Activated CD4-positive, alpha-beta T cell treated with anti-CD3 and anti-CD28 coated beads, Interleukin-2, amount 10 ng/mL, durations not matched to agents 7 days and 5 days (primary cell): ENCODE measurements around the gene HDGF. TPM values are rescaled to one million over a fixed set of nuclear protein-coding genes. Genes with fewer than 3 reads are reported as not detected.
"Not testable (repeated sequence)": the region's sequence is repeated elsewhere in the genome, so short reads cannot be mapped to it uniquely, and the experiment has no call there.

Experiments used
- CTCF ChIA-PET: fragments of 350-600 bp; sonication (Branson Sonifier 250); formaldehyde crosslinking; loops from one replicate; lab custom pipeline; 2021; ENCODE audit warnings: antibody characterized with exemption; lab: Charles Lee
- POLR2A ChIA-PET: fragments of 350-600 bp; sonication (Branson Sonifier 250); formaldehyde crosslinking; loops from one replicate; lab custom pipeline; 2021; ENCODE audit warnings: antibody characterized with exemption; lab: Charles Lee
- DNase-seq: peaks from one replicate; pipeline ENCODE4 v3.0.0-alpha.2; 2020
- H3K27ac Mint-ChIP-seq: one replicate; pipeline ENCODE4 v1.8.0; 2021; ENCODE audit warnings: mild to moderate bottlenecking, moderate library complexity, mixed read lengths
- H3K27me3 Mint-ChIP-seq: one replicate; pipeline ENCODE4 v1.8.0; 2021; ENCODE audit warnings: mixed read lengths
- H3K36me3 Mint-ChIP-seq: one replicate; pipeline ENCODE4 v1.8.0; 2021; ENCODE audit warnings: low read depth, mixed read lengths
- H3K4me1 Mint-ChIP-seq: one replicate; pipeline ENCODE4 v1.8.0; 2021; ENCODE audit warnings: mixed read lengths
- H3K4me3 Mint-ChIP-seq: one replicate; pipeline ENCODE4 v1.8.0; 2021; ENCODE audit warnings: mild to moderate bottlenecking, moderate library complexity, mixed read lengths
- H3K9me3 Mint-ChIP-seq: one replicate; pipeline ENCODE4 v1.8.0; 2021; ENCODE audit warnings: mixed read lengths
- total RNA-seq, 2 experiments: library from RNA; stranded (reverse); gene quantifications; one replicate each; pipeline ENCODE4 v1.2.3, GENCODE V29; 2021

HDGF gene
- total RNA-seq, 2 experiments from 2014 or later, result 288 to 301 TPM

GRCh38 chr1:156765666-156766065 is 14.2 kb upstream of the HDGF start:
- ChIA-PET CTCF (interaction anchor here (0.8 to 4.6 kb wide), 4 partner anchors 9 to 94 kb away, joined by 3 to 31 read pairs (median 4); no protein-coding TSS in a partner anchor), POLR2A (no interaction called here)
- Mint-ChIP-seq H3K27me3 (no peaks in the 10 kb centered on the region), H3K4me3 (no peak overlapping the region), H3K4me1 (peaks cover 30% of the 10 kb centered on the region), H3K9me3 (no peaks in the 10 kb centered on the region), H3K36me3 (peaks cover 16% of the 10 kb centered on the region), H3K27ac (no peak overlapping the region)
- DNase-seq, result no peak

GRCh38 chr1:156765136-156765535 is 13.7 kb upstream of the HDGF start:
- CTCF ChIA-PET, result interaction anchor here (1.3 to 4.6 kb wide), 3 partner anchors 9 to 95 kb away, joined by 3 to 31 read pairs (median 5); no protein-coding TSS in a partner anchor
- H3K4me1 Mint-ChIP-seq, result peaks cover 26% of the 10 kb centered on the region
- DNase-seq, H3K9me3 Mint-ChIP-seq, H3K27ac Mint-ChIP-seq, H3K27me3 Mint-ChIP-seq, POLR2A ChIA-PET, H3K4me3 Mint-ChIP-seq: not testable (repeated sequence)
- peaks cover 14% of the 10 kb centered on the region for H3K36me3 Mint-ChIP-seq

- Mint-ChIP-seq H3K9me3 (no peaks in the 10 kb centered on the region), H3K27me3 (no peaks in the 10 kb centered on the region), H3K36me3 (no peaks in the 10 kb centered on the region), H3K27ac (no peak overlapping the region), H3K4me1 (peaks cover 2% of the 10 kb centered on the region), H3K4me3 (no peak overlapping the region)
- CTCF ChIA-PET, result interaction anchor here (0.6 to 1.1 kb wide), 4 partner anchors 9 to 425 kb away, joined by 3 to 6 read pairs (median 4); partner anchors contain the start of genes HDGF and METTL25B
- POLR2A ChIA-PET, result interaction anchor here (0.6 kb wide), 1 partner anchor 9 kb away, joined by 3 read pairs; the partner anchor contains the start of gene HDGF
- no peak for DNase-seq
Observed at GRCh38 chr1:156760796-156761104, 9.3 kb upstream of the HDGF start.

GRCh38 chr1:156760092-156760795 is 8.8 kb upstream of the HDGF start:
- Mint-ChIP-seq H3K4me3 (no peak overlapping the region), H3K36me3 (no peaks in the 10 kb centered on the region)
- CTCF ChIA-PET, result interaction anchor here (0.6 to 1.1 kb wide), 4 partner anchors 8 to 424 kb away, joined by 3 to 6 read pairs (median 4); partner anchors contain the start of genes HDGF and METTL25B

GRCh38 chr1:156757572-156758253 is 6.2 kb upstream of the HDGF start:
- H3K27ac Mint-ChIP-seq, H3K27me3 Mint-ChIP-seq, POLR2A ChIA-PET, H3K36me3 Mint-ChIP-seq, DNase-seq, H3K4me3 Mint-ChIP-seq, H3K9me3 Mint-ChIP-seq: not testable (repeated sequence)
- peaks cover 14% of the 10 kb centered on the region for H3K4me1 Mint-ChIP-seq
- CTCF ChIA-PET, result interaction anchor here (1.7 kb wide), 1 partner anchor 51 kb away, joined by 3 read pairs; no protein-coding TSS in a partner anchor

More at GRCh38 chr1:156760092-156760795, 8.8 kb upstream of the HDGF start:
- POLR2A ChIA-PET, result interaction anchor here (0.6 kb wide), 1 partner anchor 9 kb away, joined by 3 read pairs; the partner anchor contains the start of gene HDGF
- Mint-ChIP-seq H3K27me3 (no peaks in the 10 kb centered on the region), H3K9me3 (no peaks in the 10 kb centered on the region), H3K27ac (no peak overlapping the region), H3K4me1 (no peaks in the 10 kb centered on the region)
- DNase-seq, result no peak

- no peak overlapping the region for H3K27ac Mint-ChIP-seq
- peaks cover 16% of the 10 kb centered on the region for H3K4me1 Mint-ChIP-seq
- DNase-seq, result no peak
- ChIA-PET CTCF (interaction anchor here (0.9 to 2.1 kb wide), 8 partner anchors 9 to 104 kb away, joined by 3 to 9 read pairs (median 5); partner anchors contain the start of genes MRPL24, NTRK1 and PRCC), POLR2A (no interaction called here)
- H3K36me3 Mint-ChIP-seq, result peaks cover 8% of the 10 kb centered on the region
- H3K27me3 Mint-ChIP-seq, result no peaks in the 10 kb centered on the region
- no peak overlapping the region for H3K4me3 Mint-ChIP-seq
- no peaks in the 10 kb centered on the region for H3K9me3 Mint-ChIP-seq
Observed at GRCh38 chr1:156756355-156756754, 4.9 kb upstream of the HDGF start.

- POLR2A ChIA-PET, result no interaction called here
- Mint-ChIP-seq H3K4me3 (no peak overlapping the region), H3K27ac (no peak overlapping the region)
Observed at GRCh38 chr1:156755527-156755950, 4.1 kb upstream of the HDGF start.

GRCh38 chr1:156754219-156754618 is 2.7 kb upstream of the HDGF start:
- Mint-ChIP-seq H3K27me3 (no peaks in the 10 kb centered on the region), H3K36me3 (peaks cover 23% of the 10 kb centered on the region)
- CTCF ChIA-PET, result no interaction called here

More at GRCh38 chr1:156755527-156755950, 4.1 kb upstream of the HDGF start:
- no peaks in the 10 kb centered on the region for H3K27me3 Mint-ChIP-seq
- CTCF ChIA-PET, result interaction anchor here (1.3 to 2.1 kb wide), 4 partner anchors 11 to 67 kb away, joined by 3 to 9 read pairs (median 6); partner anchors contain the start of genes MRPL24 and PRCC
- H3K9me3 Mint-ChIP-seq, result no peaks in the 10 kb centered on the region
- DNase-seq, result no peak
- H3K4me1 Mint-ChIP-seq, result peaks cover 16% of the 10 kb centered on the region
- H3K36me3 Mint-ChIP-seq, result peaks cover 10% of the 10 kb centered on the region

GRCh38 chr1:156752843-156753482 is 1.5 kb upstream of the HDGF start:
- H3K27me3 Mint-ChIP-seq, result no peaks in the 10 kb centered on the region
- peaks cover 33% of the 10 kb centered on the region for H3K36me3 Mint-ChIP-seq
- ChIA-PET CTCF (interaction anchor here (0.9 to 2.4 kb wide), 10 partner anchors 8 to 107 kb away, joined by 3 to 13 read pairs (median 4); partner anchors contain the start of genes ISG20L2, METTL25B, NTRK1 and PRCC), POLR2A (interaction anchor here (1.1 to 1.9 kb wide), 4 partner anchors 12 to 107 kb away, joined by 3 to 8 read pairs (median 6); partner anchors contain the start of genes ISG20L2, METTL25B, MRPL24 and PRCC)
- H3K9me3 Mint-ChIP-seq, result no peaks in the 10 kb centered on the region
- H3K4me1 Mint-ChIP-seq, result peaks cover 40% of the 10 kb centered on the region
- no peak for DNase-seq
- peak overlapping the region; percentile 90 for H3K4me3 Mint-ChIP-seq
- H3K27ac Mint-ChIP-seq, result peak overlapping the region; percentile 95

More at GRCh38 chr1:156754219-156754618, 2.7 kb upstream of the HDGF start:
- POLR2A ChIA-PET, result no interaction called here
- Mint-ChIP-seq H3K9me3 (no peaks in the 10 kb centered on the region), H3K4me1 (peaks cover 27% of the 10 kb centered on the region), H3K4me3 (no peak overlapping the region), H3K27ac (no peak overlapping the region)
- no peak for DNase-seq

GRCh38 chr1:156751757-156752481 is 444 bp upstream of the HDGF start:
- Mint-ChIP-seq H3K36me3 (peaks cover 33% of the 10 kb centered on the region), H3K4me1 (peaks cover 48% of the 10 kb centered on the region), H3K4me3 (peak overlapping the region; percentile 90), H3K27me3 (no peaks in the 10 kb centered on the region), H3K9me3 (no peaks in the 10 kb centered on the region), H3K27ac (peak overlapping the region; percentile 95)
- ChIA-PET POLR2A (interaction anchor here (0.5 to 1.9 kb wide), 7 partner anchors 9 to 108 kb away, joined by 3 to 8 read pairs (median 3); partner anchors contain the start of genes ISG20L2, METTL25B, MRPL24 and PRCC), CTCF (interaction anchor here (0.6 to 2.4 kb wide), 12 partner anchors 9 to 176 kb away, joined by 3 to 13 read pairs (median 3); partner anchors contain the start of genes ISG20L2, METTL25B, MRPL24 and NTRK1)
- peak; percentile 98 for DNase-seq

GRCh38 chr1:156750711-156751450 is 594 bp downstream of the HDGF start:
- H3K27ac Mint-ChIP-seq, result peak overlapping the region; percentile 91
- no peaks in the 10 kb centered on the region for H3K9me3 Mint-ChIP-seq
- peaks cover 35% of the 10 kb centered on the region for H3K36me3 Mint-ChIP-seq
- DNase-seq, result peak; percentile 38
- ChIA-PET POLR2A (interaction anchor here (0.5 to 1.9 kb wide), 5 partner anchors 8 to 23 kb away, joined by 3 to 8 read pairs (median 3); partner anchors contain the start of genes ISG20L2, METTL25B and MRPL24), CTCF (interaction anchor here (0.9 to 2.4 kb wide), 8 partner anchors 10 to 177 kb away, joined by 3 to 13 read pairs (median 5); partner anchors contain the start of genes MRPL24, NTRK1 and PRCC)
- peak overlapping the region; percentile 95 for H3K4me3 Mint-ChIP-seq
- peaks cover 57% of the 10 kb centered on the region for H3K4me1 Mint-ChIP-seq
- no peaks in the 10 kb centered on the region for H3K27me3 Mint-ChIP-seq
